WI38 (cell line): ENCODE measurements around the gene NEK6.

Experiments used
- H3K4me3 ChIP-seq: 2 replicates; pipeline ENCODE4 v1.5.1; 2011; ENCODE audit warnings: low read depth, mild to moderate bottlenecking, control low read depth, low read length
- CTCF ChIP-seq: IDR thresholded peaks from 2 replicates; pipeline ENCODE4 v1.5.1; 2012; ENCODE audit warnings: low read depth, mild to moderate bottlenecking, control low read depth, low read length

NEK6 gene

GRCh38 chr9:124299515-124300090 lies 41.9 kb downstream of the NEK6 start:
- no peak overlapping the region for H3K4me3 ChIP-seq
- no peak for TF ChIP-seq CTCF

GRCh38 chr9:124300312-124300711 lies 42.6 kb downstream of the NEK6 start:
- no peak for TF ChIP-seq CTCF
- no peak overlapping the region for H3K4me3 ChIP-seq

- H3K4me3 ChIP-seq = no peak overlapping the region
- no peak for TF ChIP-seq CTCF
These were observed 45.2 kb downstream of the NEK6 start for GRCh38 chr9:124302921-124303320.

GRCh38 chr9:124303762-124304161 lies 46.0 kb downstream of the NEK6 start:
- H3K4me3 ChIP-seq = no peak overlapping the region
- no peak for TF ChIP-seq CTCF

GRCh38 chr9:124304285-124304684 lies 46.5 kb downstream of the NEK6 start:
- TF ChIP-seq CTCF = no peak
- no peak overlapping the region for H3K4me3 ChIP-seq

GRCh38 chr9:124306098-124306735 lies 48.5 kb downstream of the NEK6 start:
- no peak overlapping the region for H3K4me3 ChIP-seq
- no peak for TF ChIP-seq CTCF

GRCh38 chr9:124307379-124308030 lies 49.8 kb downstream of the NEK6 start:
- H3K4me3 ChIP-seq = no peak overlapping the region

More at GRCh38 chr9:124307379-124308030, 49.8 kb downstream of the NEK6 start:
- TF ChIP-seq CTCF = no peak
